Fibroblast of skin of left quadriceps (primary cell): ENCODE data around the gene NDUFV3.
"Not testable (repeated sequence)": the region's sequence is repeated elsewhere in the genome, so short reads cannot be mapped to it uniquely, and the experiment has no call there.

Experiments used
- DNase-seq, 2 experiments: peaks; one replicate each; pipeline ENCODE4 v3.0.0-alpha.2; 2013; ENCODE audit warnings: low read depth in 2 of 2

Gene NDUFV3

DNA sequence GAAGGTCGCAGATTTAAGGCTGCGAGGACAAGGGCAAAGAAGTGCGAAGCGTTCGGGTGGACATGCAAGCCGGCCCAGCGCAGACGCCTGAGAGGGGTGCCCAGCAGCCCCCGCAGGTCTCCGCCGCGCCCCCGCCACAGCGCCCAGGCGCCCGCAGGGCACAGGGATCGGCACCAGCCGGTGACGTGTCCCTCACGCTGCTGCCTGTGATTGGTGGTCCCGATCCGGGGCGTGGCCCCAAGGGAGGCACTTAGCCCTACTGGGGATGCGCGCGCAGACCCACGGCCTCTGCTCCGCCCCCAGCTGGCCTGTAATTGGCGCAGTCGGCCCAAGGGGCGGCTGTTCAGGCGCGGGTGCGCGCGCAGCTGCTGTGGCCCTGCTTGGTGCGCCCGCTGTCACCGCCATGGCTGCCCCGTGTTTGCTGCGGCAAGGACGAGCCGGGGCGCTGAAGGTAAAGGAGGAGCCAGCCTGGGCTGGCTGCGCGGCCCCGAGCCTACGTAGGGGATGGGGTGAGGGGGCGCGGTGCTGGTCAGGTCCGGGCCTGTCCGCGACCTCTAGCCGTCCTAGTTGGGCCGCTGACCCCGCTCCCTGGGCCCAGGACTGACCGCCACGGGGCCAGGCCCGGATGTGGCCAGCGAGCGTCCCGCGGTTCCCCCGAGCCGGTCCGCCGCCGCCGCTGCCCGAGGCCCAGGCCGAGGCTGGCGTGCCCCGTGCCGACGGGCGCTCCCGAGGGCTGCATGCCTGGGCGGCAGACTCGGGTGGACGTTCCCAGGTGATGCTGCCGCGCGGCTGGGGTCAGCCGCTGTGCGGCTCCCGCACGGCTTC is at the start of gene NDUFV3:
NDUFV3 (plus strand) TSS at position 379 of the 825 bp plus-strand sequence; CDS start at position 404, 25 bp downstream.
- DNase-seq = peak; percentile 95 to 96

DNA sequence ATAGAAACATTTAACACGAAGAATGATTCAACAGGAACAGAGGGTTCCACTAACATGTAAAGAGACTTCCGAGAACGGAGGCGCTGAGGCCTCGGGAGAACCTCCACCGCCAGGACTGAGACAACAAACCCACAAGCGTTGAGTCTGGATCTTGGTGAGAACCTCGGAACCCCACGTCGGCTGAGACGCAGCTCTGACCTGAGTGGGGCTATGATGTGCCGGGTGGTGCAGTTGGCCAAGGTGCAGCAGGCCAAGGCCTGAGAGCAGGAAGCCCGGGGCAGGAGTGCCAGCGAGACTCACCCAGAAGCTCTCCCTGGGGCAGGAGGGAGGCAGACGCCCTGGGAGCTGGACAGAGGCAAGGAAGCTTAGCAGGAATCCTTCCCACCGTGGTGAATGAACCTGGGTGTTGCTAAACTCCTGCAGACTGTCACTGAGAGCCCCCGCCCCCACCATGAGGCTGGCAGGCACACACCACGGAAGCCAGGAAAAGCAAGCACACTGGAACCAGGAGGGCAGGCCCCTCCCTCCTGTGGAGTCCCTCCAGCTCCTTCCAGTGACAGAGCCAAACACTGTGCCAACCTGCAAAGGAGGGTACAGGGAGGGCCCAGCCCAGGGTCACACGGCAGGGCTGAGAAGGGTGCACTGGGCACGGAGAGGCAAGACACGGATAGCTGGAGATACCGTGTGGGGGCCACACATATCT is 48.5 kb upstream of the NDUFV3 start:
- DNase-seq = no peak

DNA sequence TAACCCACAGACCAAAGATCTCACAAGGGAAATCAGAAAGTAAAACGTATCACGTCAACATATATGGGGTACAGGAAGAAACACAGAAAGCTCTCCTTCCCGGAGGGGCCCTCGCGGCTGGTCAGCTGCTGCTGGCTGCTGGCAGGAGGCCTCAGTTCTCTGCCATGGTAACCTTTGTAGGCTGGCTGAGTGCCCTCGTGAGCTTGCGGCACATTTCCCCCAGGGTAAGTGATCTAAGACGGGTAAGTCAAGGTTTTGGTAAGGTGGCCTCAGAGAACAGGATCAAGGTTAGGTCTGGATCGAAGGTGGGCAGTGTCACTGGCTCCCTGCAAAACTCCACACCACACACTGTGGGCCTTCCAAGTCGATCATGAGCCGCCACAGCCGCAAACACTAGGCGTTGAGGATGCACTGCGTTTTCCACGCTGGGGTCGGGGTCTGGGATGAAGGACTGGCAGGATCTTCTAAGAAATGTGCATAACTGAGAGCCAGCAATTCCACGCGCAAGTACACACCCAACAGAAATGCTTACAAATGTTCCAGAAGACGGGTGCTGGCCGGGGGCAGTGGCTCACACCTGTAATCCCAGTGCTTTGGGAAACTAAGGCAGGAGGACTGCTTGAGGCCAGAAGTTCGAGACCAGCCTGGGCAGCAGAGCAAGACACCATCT is 47.7 kb upstream of the NDUFV3 start:
- DNase-seq = no peak

DNA sequence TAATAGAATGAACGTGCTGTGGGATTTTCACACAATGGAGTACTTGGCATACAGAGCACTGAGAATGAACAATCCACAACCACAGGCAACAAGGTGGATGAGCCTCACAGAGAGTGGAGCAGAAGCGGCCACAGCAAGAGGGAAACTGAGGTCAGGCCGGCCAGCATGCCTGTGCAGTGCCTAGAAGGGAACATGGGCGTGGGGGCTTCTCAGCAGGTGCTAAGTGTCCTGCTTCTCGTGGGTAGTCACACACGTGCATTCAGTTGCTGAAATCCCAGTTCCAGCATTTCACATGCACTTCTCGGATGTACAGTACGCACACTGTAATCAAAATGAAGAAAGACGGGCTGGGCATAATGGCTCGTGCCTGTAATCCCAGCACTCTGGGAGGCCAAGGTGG is 46.9 kb upstream of the NDUFV3 start:
- no peak for DNase-seq

DNA sequence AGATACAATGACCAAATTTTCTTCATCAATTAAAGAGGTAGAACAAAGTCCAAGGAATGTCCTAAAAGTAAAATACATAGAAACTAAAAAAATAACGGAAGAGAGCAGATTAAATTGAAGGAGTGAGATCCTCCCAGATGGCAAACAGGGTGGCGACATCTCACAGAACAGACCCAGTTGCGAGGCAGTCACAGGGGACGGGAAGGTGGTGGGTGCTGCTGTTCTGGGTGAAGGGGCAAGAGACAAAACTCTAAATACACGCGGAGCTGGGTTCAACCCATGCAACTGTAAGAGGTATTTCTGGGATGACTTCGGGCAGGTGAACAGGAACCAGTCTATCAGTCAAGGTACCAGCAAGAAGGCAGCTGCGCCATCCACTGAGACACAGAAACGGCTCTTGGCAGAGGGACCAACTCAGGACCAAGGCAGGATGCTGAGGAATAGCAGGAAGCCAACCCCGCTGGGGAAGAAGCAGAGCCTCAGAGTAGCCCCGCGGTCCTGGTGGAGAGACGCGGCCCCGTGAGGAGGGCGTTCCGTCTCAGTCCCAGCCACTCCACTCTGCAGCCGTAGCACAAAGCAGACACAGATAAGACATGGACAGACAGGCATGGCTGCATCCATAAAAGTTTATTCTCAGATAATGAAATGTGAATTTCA is 45.9 kb upstream of the NDUFV3 start:
- DNase-seq = no peak

DNA sequence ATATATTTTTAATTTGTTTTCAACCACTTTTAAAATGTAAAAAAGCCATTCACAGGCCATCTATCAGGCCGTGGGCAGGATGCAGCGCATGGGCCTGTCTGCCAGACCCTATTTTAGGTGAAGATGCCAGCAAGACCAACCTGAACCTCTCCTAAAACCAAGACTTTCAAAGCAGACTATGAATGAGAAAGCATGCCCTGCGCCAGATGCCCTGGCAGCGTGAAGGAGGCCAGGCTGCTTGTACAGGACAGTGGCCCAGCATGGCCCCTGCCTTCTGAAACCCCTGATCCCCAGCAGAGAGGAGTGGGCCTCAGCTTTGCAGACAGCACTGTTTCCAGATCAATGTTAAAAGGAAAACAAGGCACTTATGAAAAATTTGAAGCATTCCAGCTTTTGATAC is 45.4 kb upstream of the NDUFV3 start:
- DNase-seq = no peak

DNA sequence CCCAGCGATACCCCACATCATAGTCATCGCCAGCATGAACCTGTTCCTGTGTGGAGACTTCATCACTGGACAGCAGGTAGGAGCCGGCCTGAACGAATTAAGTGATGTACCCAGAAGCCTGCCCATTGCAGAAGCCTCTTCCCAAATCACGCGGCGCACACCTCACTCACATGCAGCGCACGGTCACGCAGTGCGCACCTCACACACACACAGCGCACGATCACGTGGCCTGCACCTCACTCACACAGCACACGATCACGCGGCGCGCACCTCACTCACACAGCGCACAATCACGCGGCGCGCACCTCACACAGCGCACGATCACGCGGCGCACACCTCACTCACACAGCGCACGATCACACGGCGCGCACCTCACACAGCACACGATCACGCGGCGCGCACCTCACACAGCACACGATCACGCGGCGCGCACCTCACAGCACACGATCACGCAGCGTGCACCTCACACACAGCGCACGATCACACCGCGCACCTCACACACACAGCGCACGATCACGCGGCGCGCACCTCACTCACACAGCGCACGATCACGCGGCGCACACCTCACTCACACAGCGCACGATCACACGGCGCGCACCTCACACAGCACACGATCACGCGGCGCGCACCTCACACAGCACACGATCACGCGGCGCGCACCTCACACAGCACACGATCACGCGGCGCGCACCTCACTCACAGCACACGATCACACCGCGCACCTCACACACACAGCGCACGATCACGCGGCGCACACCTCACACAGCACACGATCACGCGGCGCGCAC is 44.8 kb upstream of the NDUFV3 start:
- not testable (repeated sequence) for DNase-seq

DNA sequence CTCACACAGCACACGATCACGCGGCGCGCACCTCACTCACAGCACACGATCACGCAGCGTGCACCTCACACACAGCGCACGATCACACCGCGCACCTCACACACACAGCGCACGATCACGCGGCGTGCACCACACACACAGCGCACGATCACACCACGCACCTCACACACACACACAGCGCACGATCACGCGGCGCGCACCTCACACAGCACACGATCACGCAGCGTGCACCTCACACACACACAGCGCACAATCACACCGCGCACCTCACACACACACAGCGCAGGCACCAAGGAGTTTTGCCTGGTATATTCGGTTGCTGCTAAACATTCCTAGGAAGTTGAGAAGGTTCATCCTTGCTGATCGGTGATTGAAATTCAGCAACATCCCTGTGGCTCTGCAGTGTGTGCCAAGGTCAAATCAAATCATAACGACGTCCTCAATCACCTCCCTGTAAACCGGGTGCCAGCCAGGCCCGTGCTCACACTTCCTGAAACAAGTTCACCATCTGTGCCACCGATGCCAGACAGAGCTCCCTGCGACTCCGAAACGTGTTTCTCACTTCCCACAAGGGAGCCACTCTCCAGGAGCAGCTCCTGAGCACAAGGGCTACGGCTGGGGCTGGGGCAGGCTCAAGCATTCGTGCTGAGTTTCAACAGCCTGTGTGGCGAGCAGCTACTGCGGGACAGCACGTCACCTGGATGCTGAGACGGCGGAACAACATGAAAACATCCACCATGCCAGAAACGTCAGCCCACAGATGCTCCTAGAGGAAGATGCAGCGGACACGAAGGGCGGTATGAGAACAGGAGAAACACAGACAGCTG is 44.0 kb upstream of the NDUFV3 start:
- DNase-seq = no peak

DNA sequence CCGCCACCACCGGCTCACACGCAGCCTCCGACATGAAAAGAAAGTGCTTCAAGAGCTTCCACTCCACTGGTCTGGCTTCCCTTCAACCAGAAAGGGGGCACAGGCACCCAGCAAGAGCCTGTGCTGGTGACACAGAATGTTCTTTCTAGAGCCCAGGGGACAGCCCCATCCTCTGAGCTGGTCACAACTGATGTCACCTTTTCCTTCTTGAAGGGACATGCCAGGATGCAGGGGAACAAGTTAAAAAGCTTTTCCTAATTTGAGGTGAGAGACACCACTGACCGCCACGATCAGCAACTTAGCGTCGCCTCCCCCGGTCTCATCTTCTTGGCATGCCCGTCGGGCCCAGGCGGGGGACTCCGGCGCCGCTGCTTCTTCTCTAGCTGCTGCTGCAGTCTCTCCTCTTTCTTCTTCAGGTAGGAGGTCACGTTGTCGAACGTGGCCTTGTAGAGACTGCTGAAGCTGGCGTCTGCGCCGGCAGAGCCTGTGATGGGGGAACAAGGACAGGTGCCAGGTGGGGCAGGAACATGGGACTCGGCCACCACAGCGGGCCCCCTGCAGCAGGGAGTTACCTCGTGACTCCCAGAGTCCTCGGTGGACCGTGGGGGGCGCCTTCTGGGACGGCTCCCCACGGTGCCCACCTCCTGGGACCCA is 43.2 kb upstream of the NDUFV3 start:
- DNase-seq = no peak

DNA sequence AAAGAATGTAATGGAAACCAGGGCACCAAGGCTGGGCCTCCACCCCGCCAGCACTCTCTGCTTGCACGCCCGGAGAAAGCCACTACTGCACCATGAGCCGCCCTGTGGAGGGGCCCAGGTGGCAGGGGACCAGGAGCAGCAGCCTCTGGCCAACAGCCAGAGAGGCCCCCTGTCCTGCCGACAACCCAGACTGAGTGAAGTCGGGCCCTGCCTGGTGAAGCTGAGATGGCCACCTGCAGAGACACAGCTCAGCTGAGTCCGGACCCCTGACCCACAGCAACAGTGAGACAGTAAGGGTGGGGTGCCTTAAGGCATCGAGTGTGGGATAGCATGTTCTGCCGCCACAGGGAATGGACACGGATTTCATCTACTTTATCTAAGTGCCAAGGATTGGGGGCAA is 42.6 kb upstream of the NDUFV3 start:
- no peak for DNase-seq

DNA sequence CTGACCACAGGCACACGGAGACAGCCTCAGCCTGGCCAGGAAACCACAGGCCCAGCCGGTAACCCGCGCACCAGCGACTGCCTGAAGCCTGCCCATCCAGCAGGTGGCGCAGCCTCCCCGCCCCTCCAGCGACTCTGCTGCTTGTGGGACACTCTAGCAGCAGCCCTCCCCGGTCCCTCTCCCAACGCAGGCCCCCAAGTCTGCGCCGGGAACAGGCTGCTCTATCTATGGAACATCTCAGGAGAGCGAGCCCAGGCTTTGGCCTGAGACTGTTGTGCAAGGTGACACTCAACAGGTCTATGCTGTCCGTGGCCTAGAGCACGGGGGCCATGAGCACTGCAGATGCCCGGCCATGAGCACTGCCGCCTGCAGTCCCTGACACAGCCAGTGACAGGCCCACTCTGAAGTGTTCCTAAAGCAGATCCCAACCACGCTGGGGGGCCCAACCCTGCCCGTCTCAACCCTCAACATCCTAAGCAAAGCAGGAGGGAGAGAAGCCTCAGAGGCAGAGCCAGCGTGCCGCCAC is 42.2 kb upstream of the NDUFV3 start:
- DNase-seq = no peak

DNA sequence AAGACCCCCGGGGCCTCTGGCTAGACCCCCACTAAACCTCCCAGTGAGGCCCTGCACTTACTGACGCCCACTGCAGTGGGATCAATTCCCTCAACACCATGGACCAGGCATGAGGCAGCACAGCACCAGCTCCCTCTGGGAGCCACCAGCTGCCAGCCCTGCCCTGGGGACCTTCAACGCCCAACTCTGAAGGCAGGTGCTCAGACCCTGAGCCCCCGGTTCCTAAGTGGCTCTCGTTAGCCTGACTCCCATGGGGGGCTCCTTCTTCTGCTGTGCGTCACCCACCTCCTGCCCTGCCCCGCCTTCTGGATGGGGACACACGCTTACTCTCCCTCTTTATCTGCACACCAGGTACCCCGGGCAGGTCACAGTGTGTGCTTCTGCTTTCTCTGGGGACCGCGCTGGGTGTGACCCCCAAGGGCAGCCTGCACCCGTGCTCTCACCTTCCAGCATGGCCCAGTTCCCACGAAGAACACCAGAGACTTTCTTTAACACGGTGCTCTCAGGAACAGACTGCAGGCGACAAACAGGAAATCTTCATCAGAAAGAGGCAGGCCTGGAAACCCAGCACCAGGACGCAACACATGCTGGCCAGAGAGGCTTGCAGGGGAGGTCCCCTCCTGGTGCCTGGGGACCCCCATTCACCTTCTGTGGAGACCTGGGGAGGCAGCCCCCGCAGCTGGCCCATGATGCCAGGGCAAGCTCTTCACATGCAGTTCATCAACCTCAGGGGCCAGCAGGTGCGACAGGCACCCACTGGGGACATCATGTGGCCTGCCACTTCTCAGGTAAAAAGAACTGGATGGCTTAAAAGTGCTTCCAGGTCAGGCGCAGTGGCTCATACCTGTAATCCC is 41.1 kb upstream of the NDUFV3 start:
- DNase-seq = no peak

DNA sequence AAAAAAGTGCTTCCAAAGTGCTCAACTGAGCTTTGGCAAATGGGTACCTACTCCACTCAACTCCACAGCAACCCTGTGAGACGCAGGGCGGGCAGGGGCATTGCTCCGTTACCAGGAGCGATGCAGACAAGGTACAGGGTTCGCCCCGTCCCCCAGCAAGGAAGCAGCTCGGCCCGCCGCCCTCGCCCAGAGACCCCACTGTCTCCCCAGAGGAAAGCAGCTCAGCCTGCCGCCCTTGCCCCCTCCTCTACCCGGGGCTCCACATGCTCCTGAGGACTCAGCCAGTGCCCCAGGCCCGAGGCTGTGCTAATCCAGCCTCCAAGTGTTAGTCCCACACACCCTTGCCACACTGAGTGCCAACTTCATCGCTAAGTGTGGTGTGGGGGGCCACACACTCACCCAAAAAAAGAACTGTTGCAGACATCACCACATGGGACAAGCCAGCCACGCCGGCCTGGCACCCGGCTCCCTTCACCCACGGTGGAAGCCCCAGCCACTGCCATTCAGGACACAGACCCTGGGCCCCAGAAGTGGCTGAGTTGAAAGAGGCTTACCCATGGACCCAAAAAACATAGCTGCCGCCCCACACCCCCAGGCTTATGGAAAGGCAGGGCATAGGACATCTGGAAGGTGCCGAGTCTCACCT is 40.1 kb upstream of the NDUFV3 start:
- no peak for DNase-seq

DNA sequence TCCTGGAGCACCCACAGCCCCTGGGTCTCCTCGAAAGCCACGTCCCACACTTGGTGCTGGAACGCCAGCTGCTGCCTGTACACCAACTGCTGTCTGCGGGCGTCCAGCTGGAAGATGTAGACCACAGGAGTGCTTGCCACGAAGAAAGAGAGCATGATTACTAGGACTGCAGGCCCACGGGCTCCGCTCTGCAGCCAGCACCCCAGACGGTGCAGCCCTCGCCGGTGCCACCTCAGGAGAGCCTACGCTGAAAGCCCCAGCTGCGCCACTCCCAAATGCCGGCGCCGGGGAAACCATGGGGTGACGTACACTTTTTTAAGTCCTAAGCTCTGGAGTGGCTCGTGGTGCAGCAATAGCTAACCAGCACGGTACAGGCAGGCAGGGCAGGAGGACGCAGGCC is 39.5 kb upstream of the NDUFV3 start:
- DNase-seq = no peak

DNA sequence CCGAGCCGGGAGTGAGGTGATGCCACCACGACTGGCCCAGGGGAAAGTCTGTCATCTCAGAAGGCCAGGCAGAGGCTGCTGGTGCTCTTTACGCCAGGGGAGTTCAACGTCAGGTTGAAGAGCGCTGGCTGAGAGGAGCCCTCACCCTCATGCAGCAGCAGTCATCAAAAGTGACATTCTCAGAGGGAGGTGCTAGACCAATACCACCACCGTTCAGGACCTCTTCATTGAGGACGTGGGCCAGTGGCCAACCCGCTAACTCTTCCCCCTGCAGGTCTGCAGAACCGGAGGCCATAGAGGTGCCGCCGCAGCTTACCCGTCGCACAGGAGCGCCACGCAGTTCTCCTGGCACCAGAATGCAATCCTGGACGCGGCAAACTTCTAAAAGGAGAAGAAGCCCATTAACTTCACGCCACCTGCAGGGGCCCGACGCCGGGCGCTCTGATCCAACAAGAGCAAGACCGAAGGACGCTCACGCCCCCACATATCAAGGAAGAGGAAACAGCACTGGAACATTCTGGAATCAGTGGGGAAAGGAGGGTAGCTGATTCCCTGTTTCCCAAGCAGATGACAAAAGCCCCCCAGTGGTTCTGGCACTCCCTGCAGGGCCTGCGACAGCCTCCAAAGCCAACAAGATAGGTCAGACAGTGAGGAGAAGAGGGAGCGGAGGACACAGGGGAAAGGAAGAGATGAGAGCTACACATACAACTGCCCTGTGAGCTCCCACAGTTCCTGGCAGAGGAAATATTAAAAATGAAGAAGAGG is 38.7 kb upstream of the NDUFV3 start:
- no peak for DNase-seq

DNA sequence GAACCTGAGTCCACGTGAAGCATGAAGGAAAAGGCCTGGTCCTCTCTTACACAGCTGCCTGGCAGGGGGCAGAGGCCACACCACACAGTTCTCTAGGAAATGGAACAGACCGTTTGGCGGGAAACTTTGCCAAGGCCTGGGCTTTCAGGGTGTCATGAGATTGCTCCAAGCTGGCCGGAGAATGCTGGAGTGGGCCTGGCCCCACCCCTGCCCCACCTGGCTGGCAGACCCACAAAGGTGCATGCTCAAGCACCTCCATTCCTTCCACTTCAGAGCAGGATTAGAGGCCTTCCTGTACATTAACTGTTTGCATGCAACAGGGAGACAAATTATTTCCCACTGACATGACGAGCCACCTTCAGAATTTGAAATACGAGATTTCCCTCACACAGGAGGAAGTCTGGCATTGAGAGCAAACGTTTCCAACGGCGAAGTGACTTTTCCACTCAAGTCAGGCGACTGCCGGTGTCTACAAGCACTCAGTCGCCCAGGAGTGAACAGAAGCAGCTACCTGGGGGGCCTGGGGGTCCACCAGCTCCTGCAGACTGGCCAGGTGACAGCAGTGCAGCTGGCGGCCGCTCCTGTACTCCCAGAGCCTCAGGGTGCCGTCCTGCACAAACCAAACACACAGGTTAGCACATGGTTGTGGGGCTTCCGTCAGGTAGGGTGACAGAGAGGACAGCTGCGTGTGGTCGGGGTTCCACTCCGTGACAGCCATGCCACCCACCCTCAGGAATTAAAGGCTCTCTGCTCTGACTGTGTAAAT is 37.8 kb upstream of the NDUFV3 start:
- DNase-seq = no peak

DNA sequence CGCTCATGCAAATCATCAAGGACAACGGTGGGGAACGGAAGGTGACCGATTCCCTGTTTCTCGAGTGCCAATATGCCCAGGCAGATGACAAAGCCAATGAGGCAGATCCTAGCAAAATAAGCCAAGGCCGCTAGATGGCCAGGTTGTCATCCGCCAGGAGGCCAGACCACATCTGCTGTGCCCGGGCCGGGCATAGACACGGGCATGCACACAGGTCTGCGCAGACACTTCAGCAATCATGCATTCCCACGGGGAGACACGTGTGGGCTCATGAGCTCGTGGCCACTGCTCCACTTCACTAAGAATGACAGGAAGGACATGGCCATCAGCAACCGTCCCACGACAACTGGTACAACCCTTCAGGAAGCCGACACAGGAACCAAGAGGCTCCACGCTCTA is 37.2 kb upstream of the NDUFV3 start:
- DNase-seq = no peak
